ENCODE measurements around the gene MAP4K4. TPM values are rescaled to one million over a fixed set of nuclear protein-coding genes. Genes with fewer than 3 reads are reported as not detected.

Gene MAP4K4
- total RNA-seq, 1 donor from 2014 or later: 122 TPM

GRCh38 chr2:101722864-101723263 lies 25.4 kb downstream of the MAP4K4 start:
- Mint-ChIP-seq H3K27ac (ENCODE audit: unreplicated experiment) (no peak overlapping the region), H3K4me3 (ENCODE audit: unreplicated experiment) (no peak overlapping the region), H3K4me1 (ENCODE audit: low read depth) (peaks cover 58% of the 10 kb centered on the region), H3K36me3 (ENCODE audit: low read depth) (no peaks in the 10 kb centered on the region), H3K9me3 (ENCODE audit: low read depth) (no peaks in the 10 kb centered on the region), H3K27me3 (ENCODE audit: low read depth) (no peaks in the 10 kb centered on the region)
- DNase-seq (ENCODE audit: low spot score): no peak
- TF ChIP-seq CTCF (IDR thresholded peaks at IDR 0.05): no peak

GRCh38 chr2:101723371-101724124 lies 26.0 kb downstream of the MAP4K4 start:
- Mint-ChIP-seq H3K9me3 (ENCODE audit: low read depth) (no peaks in the 10 kb centered on the region), H3K27ac (ENCODE audit: unreplicated experiment) (peak overlapping the region; percentile 5), H3K36me3 (ENCODE audit: low read depth) (no peaks in the 10 kb centered on the region), H3K4me1 (ENCODE audit: low read depth) (peaks cover 57% of the 10 kb centered on the region), H3K27me3 (ENCODE audit: low read depth) (no peaks in the 10 kb centered on the region), H3K4me3 (ENCODE audit: unreplicated experiment) (no peak overlapping the region)
- no peak for TF ChIP-seq CTCF (IDR thresholded peaks at IDR 0.05)
- no peak for DNase-seq (ENCODE audit: low spot score)

- Mint-ChIP-seq H3K27ac (ENCODE audit: unreplicated experiment) (no peak overlapping the region), H3K27me3 (ENCODE audit: low read depth) (no peaks in the 10 kb centered on the region), H3K4me3 (ENCODE audit: unreplicated experiment) (no peak overlapping the region), H3K36me3 (ENCODE audit: low read depth) (no peaks in the 10 kb centered on the region), H3K9me3 (ENCODE audit: low read depth) (no peaks in the 10 kb centered on the region), H3K4me1 (ENCODE audit: low read depth) (peaks cover 56% of the 10 kb centered on the region)
- no peak for DNase-seq (ENCODE audit: low spot score)
- TF ChIP-seq CTCF (IDR thresholded peaks at IDR 0.05): no peak
Observed at GRCh38 chr2:101724125-101724474, 26.6 kb downstream of the MAP4K4 start.

- Mint-ChIP-seq H3K27ac (ENCODE audit: unreplicated experiment) (no peak overlapping the region), H3K9me3 (ENCODE audit: low read depth) (no peaks in the 10 kb centered on the region), H3K4me1 (ENCODE audit: low read depth) (peaks cover 51% of the 10 kb centered on the region), H3K4me3 (ENCODE audit: unreplicated experiment) (no peak overlapping the region), H3K36me3 (ENCODE audit: low read depth) (no peaks in the 10 kb centered on the region), H3K27me3 (ENCODE audit: low read depth) (no peaks in the 10 kb centered on the region)
- no peak for TF ChIP-seq CTCF (IDR thresholded peaks at IDR 0.05)
- no peak for DNase-seq (ENCODE audit: low spot score)
Observed at GRCh38 chr2:101725038-101725437, 27.5 kb downstream of the MAP4K4 start.

- Mint-ChIP-seq H3K4me3 (ENCODE audit: unreplicated experiment) (no peak overlapping the region), H3K4me1 (ENCODE audit: low read depth) (peaks cover 48% of the 10 kb centered on the region), H3K36me3 (ENCODE audit: low read depth) (no peaks in the 10 kb centered on the region), H3K27ac (ENCODE audit: unreplicated experiment) (peak overlapping the region; percentile 9), H3K27me3 (ENCODE audit: low read depth) (no peaks in the 10 kb centered on the region), H3K9me3 (ENCODE audit: low read depth) (no peaks in the 10 kb centered on the region)
- TF ChIP-seq CTCF (IDR thresholded peaks at IDR 0.05): peak; percentile 44
- DNase-seq (ENCODE audit: low spot score): no peak
Observed at GRCh38 chr2:101725515-101726192, 28.1 kb downstream of the MAP4K4 start.

Data from chondrocyte (in vitro differentiated cells).